ENCODE results near the gene GRIK5. TPM values are rescaled to one million over a fixed set of nuclear protein-coding genes. Genes with fewer than 3 reads are reported as not detected.

The GRIK5 gene
- total RNA-seq, 5 donors from 2014 or later (not counting 1 experiment from before 2014, with no cell fraction given), result 0.26 to 1.5 (median 1.3) TPM

DNA sequence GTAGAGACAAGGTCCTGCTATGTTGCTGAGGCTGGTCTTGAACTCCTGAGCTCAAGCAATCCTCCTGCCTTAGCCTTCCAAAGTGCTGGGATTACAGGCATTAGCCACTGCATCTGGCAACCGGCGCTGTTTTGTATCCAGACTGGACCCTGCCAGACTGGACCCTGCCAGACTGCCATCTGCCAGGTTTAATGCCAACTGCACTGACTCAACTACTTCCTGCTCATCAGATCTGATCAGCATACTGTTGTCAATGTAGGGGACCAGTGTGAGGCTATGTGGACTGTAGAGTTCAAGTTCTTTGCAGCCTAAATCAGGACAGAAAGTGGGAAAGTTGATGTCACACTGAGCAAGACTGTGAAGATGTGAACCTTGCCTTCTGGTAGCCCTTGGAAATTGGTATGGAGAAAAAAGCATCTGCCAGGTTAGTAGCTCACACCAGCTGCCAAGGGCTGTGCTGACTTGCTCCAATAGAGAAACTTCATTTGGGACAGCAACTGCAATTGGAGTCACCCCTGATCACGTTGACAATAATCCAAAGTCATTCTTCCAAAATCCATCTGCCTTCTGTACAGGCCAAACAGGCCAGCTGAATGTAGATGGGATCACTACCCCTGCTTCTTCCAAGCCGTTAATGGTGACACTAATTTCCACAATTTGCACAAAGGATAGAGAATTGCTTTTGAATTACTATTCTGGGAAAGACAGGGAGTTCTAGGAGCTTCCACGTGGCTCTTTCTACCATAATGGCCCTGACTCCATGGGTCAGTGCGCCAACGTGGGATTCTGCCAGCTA, 39.2 kb downstream of the GRIK5 start:
- Mint-ChIP-seq H3K9me3 (no peaks in the 10 kb centered on the region), H3K36me3 (no peaks in the 10 kb centered on the region), H3K27ac (no peak overlapping the region), H3K4me3 (no peak overlapping the region), H3K27me3 (peaks cover 17 to 18% of the 10 kb centered on the region in 2 donors), H3K4me1 (peaks cover 4 to 5% (median 4%) of the 10 kb centered on the region in 3 donors)
- peaks cover 0 to 24% of the 10 kb centered on the region in 2 experiments for H3K27me3 ChIP-seq (replicated peaks in 1 of 2; ENCODE audit: control insufficient read depth in 2 of 2, extremely low read depth in 1 of 2, insufficient read depth in 2 of 2, low read length in 1 of 2)
- no peaks in the 10 kb centered on the region for H3K4me1 ChIP-seq (ENCODE audit: control insufficient read depth in 1 of 2, extremely low read depth in 1 of 2, insufficient read depth in 2 of 2, low read length in 2 of 2)
- ChIA-PET POLR2A (no interaction called here), CTCF (no interaction called here)
- H3K27ac ChIP-seq (ENCODE audit: low read length), result no peak overlapping the region
- 72% methylated on average over 6 of the region's 7 CpGs for WGBS (ENCODE audit: insufficient coverage)
- no peak for DNase-seq
- no peaks in the 10 kb centered on the region for H3K9me3 ChIP-seq
- no peak for ATAC-seq (replicated peaks in 1 of 4)
- H3K36me3 ChIP-seq (ENCODE audit: control insufficient read depth in 2 of 2, extremely low read depth in 1 of 2, insufficient read depth in 1 of 2, low read length in 1 of 2), result no peaks in the 10 kb centered on the region
- no peak overlapping the region for H3K4me3 ChIP-seq (ENCODE audit: control insufficient read depth in 1 of 2, extremely low read depth in 1 of 2, low read length in 1 of 2)

DNA sequence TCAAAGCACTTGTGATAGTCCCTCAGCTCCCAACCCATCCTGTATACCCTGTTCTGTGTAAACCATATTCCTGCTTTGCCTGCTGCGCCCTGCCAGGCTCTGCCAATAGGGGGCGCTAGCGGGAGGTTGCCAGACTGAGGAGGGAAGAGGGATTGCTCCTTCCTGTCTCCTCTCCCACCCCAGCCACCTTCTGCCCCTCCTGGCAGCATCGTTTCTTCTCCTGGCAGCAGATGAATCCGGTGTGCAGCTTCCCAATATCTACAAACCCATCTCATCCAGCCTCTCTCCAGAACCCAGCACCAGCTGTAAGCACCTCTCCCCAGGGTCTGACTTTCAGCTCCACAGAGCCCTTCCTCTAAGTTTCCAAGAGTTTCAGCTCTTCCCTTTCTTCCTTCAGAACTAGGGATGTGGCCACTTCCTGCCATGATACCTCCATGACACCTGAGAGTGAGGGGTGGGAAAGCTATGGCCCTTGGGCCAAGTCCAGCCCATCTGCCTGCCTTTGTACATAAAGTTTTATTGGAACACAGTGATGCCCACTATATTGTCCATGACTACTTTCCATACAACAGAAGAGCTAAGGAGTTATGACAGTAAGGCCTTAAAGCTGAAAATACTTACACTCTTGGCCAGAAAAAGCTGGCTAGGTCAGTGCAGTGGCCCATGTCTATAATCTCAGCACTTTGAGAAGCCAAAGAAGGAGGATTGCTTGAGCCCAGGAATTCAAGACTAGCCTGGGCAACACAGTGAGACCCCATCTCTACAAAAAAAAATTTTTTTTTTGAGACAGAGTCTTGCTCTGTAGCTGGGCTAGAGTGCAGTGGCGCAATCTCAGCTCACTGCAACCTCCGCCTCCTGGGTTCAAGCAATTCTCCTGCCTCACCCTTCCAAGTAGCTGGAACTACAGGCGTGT, 41.4 kb downstream of the GRIK5 start:
- no peak overlapping the region for H3K4me3 ChIP-seq (ENCODE audit: control insufficient read depth in 1 of 2, extremely low read depth in 1 of 2, low read length in 1 of 2)
- no peak overlapping the region for H3K27ac ChIP-seq (ENCODE audit: low read length)
- Mint-ChIP-seq H3K36me3 (no peaks in the 10 kb centered on the region), H3K4me3 (no peak overlapping the region), H3K4me1 (no peaks in the 10 kb centered on the region), H3K27me3 (peaks cover 12 to 23% of the 10 kb centered on the region in 2 donors), H3K9me3 (no peaks in the 10 kb centered on the region), H3K27ac (peak overlapping the region in 1 of 2 donors; percentile 21)
- no peaks in the 10 kb centered on the region for H3K4me1 ChIP-seq (ENCODE audit: control insufficient read depth in 1 of 2, extremely low read depth in 1 of 2, insufficient read depth in 2 of 2, low read length in 2 of 2)
- CTCF ChIA-PET, result interaction anchor here (0.7 kb wide), 2 partner anchors 18 to 355 kb away, joined by 3 to 4 read pairs; no protein-coding TSS in a partner anchor
- H3K36me3 ChIP-seq (ENCODE audit: control insufficient read depth in 2 of 2, extremely low read depth in 1 of 2, insufficient read depth in 1 of 2, low read length in 1 of 2), result no peaks in the 10 kb centered on the region
- ATAC-seq (replicated peaks in 1 of 4) (no peak), DNase-seq (peak in 5 of 35 experiments; percentile 2 to 29 (median 9))
- 81% methylated on average over 6 of the region's 8 CpGs for WGBS (ENCODE audit: insufficient coverage)
- H3K27me3 ChIP-seq (replicated peaks in 1 of 2; ENCODE audit: control insufficient read depth in 2 of 2, extremely low read depth in 1 of 2, insufficient read depth in 2 of 2, low read length in 1 of 2), result peaks cover 0 to 38% of the 10 kb centered on the region in 2 experiments
- POLR2A ChIA-PET, result no interaction called here
- no peaks in the 10 kb centered on the region for H3K9me3 ChIP-seq

DNA sequence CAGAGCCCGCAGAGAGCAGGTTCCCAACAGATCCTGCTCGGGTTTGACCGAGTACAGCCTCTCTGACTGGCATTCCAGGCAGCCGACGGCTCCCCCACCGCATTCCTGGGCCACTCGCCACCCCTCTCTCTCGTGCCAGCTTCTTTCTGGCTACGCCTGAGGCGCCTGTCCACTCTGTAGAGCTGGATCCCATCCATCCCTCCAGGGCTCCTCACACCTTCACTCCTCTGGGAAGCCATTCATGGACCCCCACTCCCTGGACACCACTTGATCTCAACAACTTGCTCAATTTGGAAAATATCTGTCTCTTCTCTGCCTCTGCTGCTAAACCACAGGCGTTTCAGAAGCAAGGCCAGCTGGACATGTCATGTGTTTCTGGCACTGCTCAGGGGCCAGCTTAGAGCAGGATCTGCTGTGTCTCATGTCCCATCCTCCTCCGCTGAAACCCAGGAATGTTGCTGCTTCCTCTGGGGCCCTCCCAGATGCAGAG, 45.3 kb downstream of the GRIK5 start:
- WGBS (ENCODE audit: insufficient coverage), result 77% methylated on average over 12 of the region's 12 CpGs
- no peak overlapping the region for H3K4me3 Mint-ChIP-seq
- ChIA-PET POLR2A (no interaction called here), CTCF (interaction anchor here in 1 of 2 donors (0.7 kb wide), 1 partner anchor 60 kb away, joined by 5 read pairs; no protein-coding TSS in a partner anchor)
- DNase-seq, result no peak
- H3K27ac Mint-ChIP-seq, result no peak overlapping the region
- peaks cover 0 to 53% of the 10 kb centered on the region in 2 experiments for H3K27me3 ChIP-seq (replicated peaks in 1 of 2; ENCODE audit: control insufficient read depth in 2 of 2, extremely low read depth in 1 of 2, insufficient read depth in 2 of 2, low read length in 1 of 2)
- H3K4me1 ChIP-seq (ENCODE audit: control insufficient read depth in 1 of 2, extremely low read depth in 1 of 2, insufficient read depth in 2 of 2, low read length in 2 of 2), result peaks cover 0 to 3% of the 10 kb centered on the region in 2 experiments
- H3K4me1 Mint-ChIP-seq, result peaks cover 0 to 6% (median 0%) of the 10 kb centered on the region in 3 donors
- no peaks in the 10 kb centered on the region for H3K9me3 ChIP-seq
- H3K36me3 Mint-ChIP-seq, result no peaks in the 10 kb centered on the region
- H3K4me3 ChIP-seq (ENCODE audit: control insufficient read depth in 1 of 2, extremely low read depth in 1 of 2, low read length in 1 of 2), result no peak overlapping the region
- ATAC-seq (replicated peaks in 1 of 4), result no peak
- no peaks in the 10 kb centered on the region for H3K36me3 ChIP-seq (ENCODE audit: control insufficient read depth in 2 of 2, extremely low read depth in 1 of 2, insufficient read depth in 1 of 2, low read length in 1 of 2)
- no peaks in the 10 kb centered on the region for H3K9me3 Mint-ChIP-seq
- no peak overlapping the region for H3K27ac ChIP-seq (ENCODE audit: low read length)
- H3K27me3 Mint-ChIP-seq, result peaks cover 11 to 27% of the 10 kb centered on the region in 2 donors

DNA sequence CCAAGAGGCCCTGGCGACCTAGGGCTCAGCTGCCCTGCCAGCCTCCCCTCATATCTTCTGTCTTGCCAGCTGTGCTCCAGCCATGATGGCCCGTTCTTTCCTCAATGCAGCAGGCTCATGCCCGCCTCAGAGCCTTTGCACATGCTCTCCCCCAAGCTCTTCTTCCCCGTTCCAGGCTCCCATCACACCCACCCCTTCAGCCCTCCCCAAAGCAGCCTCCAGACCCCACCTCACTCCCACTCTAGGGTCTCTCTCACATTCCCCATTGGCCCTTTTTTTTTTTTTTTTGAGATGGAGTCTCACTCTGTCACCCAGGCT, 46.1 kb downstream of the GRIK5 start:
- Histone ChIP-seq H3K36me3 (ENCODE audit: control insufficient read depth in 2 of 2, extremely low read depth in 1 of 2, insufficient read depth in 1 of 2, low read length in 1 of 2) (no peaks in the 10 kb centered on the region), H3K27me3 (replicated peaks in 1 of 2; ENCODE audit: control insufficient read depth in 2 of 2, extremely low read depth in 1 of 2, insufficient read depth in 2 of 2, low read length in 1 of 2) (peaks cover 0 to 53% of the 10 kb centered on the region in 2 experiments), H3K27ac (ENCODE audit: low read length) (no peak overlapping the region), H3K9me3 (no peaks in the 10 kb centered on the region), H3K4me1 (ENCODE audit: control insufficient read depth in 1 of 2, extremely low read depth in 1 of 2, insufficient read depth in 2 of 2, low read length in 2 of 2) (peaks cover 0 to 3% of the 10 kb centered on the region in 2 experiments), H3K4me3 (ENCODE audit: control insufficient read depth in 1 of 2, extremely low read depth in 1 of 2, low read length in 1 of 2) (no peak overlapping the region)
- POLR2A ChIA-PET, result no interaction called here
- CTCF ChIA-PET, result interaction anchor here in 1 of 2 donors (0.7 kb wide), 1 partner anchor 61 kb away, joined by 5 read pairs; no protein-coding TSS in a partner anchor
- H3K27me3 Mint-ChIP-seq, result peaks cover 11 to 25% of the 10 kb centered on the region in 2 donors
- peak overlapping the region in 1 of 2 donors; percentile 20 for H3K27ac Mint-ChIP-seq
- H3K4me1 Mint-ChIP-seq, result peaks cover 0 to 6% (median 0%) of the 10 kb centered on the region in 3 donors
- DNase-seq (no peak), ATAC-seq (replicated peaks in 1 of 4) (no peak)
- WGBS (ENCODE audit: insufficient coverage), result 87% methylated on average over 4 of the region's 4 CpGs
- no peaks in the 10 kb centered on the region for H3K9me3 Mint-ChIP-seq
- no peaks in the 10 kb centered on the region for H3K36me3 Mint-ChIP-seq
- H3K4me3 Mint-ChIP-seq, result no peak overlapping the region

DNA sequence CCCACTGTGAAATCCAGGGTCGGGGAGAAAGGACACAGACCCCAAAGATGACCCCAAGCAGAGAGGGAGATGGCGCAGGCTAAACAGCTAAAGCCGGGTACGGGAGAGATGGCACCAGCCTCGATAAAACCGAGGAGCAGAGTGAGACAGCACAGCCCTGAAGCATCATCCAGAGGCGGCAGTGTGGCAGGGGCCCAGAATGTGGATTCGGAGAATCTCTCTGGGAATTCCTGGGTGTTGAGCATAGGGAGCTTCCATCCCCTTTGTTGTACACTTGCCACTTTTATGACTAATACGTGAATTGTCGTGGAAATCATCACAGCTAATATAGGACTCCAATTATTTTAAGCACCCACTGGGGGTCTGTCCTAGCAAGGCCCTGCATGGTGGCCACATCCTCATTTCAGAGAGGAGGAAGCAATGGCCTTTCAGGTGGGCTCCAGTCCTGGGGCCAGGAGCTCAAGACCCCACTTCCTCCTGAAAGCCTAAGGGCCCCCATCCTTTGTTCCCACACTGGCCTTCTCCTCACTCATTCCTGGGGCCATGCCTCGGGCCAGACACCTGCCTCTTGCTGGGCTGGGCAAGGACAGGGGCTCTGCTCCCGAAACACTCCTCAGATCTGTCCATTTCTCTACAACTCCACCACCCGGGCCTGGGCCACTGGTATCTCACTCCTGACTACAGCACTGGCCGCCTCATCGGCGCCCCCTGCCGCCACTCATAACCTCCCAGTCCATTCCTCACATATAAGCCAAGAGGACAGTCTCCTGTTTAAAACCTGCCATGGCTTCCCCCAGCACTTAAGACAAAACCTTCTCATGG, 46.7 kb downstream of the GRIK5 start:
- ATAC-seq (replicated peaks in 1 of 4), result peak in 1 of 4 experiments; percentile 23
- Histone ChIP-seq H3K27ac (ENCODE audit: low read length) (no peak overlapping the region), H3K4me1 (ENCODE audit: control insufficient read depth in 1 of 2, extremely low read depth in 1 of 2, insufficient read depth in 2 of 2, low read length in 2 of 2) (peaks cover 0 to 3% of the 10 kb centered on the region in 2 experiments), H3K9me3 (no peaks in the 10 kb centered on the region), H3K27me3 (replicated peaks in 1 of 2; ENCODE audit: control insufficient read depth in 2 of 2, extremely low read depth in 1 of 2, insufficient read depth in 2 of 2, low read length in 1 of 2) (peaks cover 0 to 51% of the 10 kb centered on the region in 2 experiments), H3K4me3 (ENCODE audit: control insufficient read depth in 1 of 2, extremely low read depth in 1 of 2, low read length in 1 of 2) (no peak overlapping the region), H3K36me3 (ENCODE audit: control insufficient read depth in 2 of 2, extremely low read depth in 1 of 2, insufficient read depth in 1 of 2, low read length in 1 of 2) (no peaks in the 10 kb centered on the region)
- Mint-ChIP-seq H3K27me3 (peaks cover 11 to 22% of the 10 kb centered on the region in 2 donors), H3K4me3 (no peak overlapping the region), H3K9me3 (no peaks in the 10 kb centered on the region), H3K27ac (peak overlapping the region in 1 of 2 donors; percentile 20), H3K36me3 (no peaks in the 10 kb centered on the region), H3K4me1 (peaks cover 0 to 6% (median 0%) of the 10 kb centered on the region in 3 donors)
- ChIA-PET CTCF (no interaction called here), POLR2A (no interaction called here)
- peak in 3 of 35 experiments; percentile 5 to 23 (median 8) for DNase-seq
- WGBS (ENCODE audit: insufficient coverage), result 78% methylated on average over 13 of the region's 17 CpGs

All from T-cell (primary cell).